GM15510 (cell line): ENCODE results near the gene OGDHL.

ENCODE experiments used
- POLR2A ChIP-seq: IDR thresholded peaks from 3 replicates; pipeline ENCODE4 v1.6.1; 2011; ENCODE audit warnings: borderline replicate concordance; ENCODE audit not compliant: insufficient read length; ENCODE audit errors: extremely low read depth

The OGDHL gene

GRCh38 chr10:49761201-49761788 is 828 bp downstream of the OGDHL start:
- no peak for TF ChIP-seq POLR2A

DNA sequence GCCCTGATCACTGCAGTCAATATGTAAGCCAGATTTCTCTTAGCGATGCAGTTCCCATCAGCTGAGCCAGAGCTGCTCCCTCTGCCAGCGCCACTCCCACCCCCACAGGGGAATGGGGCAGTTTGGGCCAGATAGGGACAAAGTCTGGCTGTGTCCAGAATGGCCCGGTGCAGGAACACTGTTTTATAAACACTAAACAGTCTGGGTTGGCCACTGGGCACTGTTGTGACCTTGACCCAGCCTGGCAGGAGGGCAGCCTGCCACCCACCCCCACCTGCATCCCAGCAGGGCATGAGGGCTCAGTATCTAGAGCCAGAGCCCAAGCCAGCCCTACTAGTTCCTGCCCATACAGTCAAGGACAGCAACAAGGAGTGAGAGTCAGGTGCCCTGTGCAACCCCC is 1.3 kb downstream of the OGDHL start:
- TF ChIP-seq POLR2A = no peak

- no peak for TF ChIP-seq POLR2A
Observed at GRCh38 chr10:49759787-49760551, 2.2 kb downstream of the OGDHL start.

DNA sequence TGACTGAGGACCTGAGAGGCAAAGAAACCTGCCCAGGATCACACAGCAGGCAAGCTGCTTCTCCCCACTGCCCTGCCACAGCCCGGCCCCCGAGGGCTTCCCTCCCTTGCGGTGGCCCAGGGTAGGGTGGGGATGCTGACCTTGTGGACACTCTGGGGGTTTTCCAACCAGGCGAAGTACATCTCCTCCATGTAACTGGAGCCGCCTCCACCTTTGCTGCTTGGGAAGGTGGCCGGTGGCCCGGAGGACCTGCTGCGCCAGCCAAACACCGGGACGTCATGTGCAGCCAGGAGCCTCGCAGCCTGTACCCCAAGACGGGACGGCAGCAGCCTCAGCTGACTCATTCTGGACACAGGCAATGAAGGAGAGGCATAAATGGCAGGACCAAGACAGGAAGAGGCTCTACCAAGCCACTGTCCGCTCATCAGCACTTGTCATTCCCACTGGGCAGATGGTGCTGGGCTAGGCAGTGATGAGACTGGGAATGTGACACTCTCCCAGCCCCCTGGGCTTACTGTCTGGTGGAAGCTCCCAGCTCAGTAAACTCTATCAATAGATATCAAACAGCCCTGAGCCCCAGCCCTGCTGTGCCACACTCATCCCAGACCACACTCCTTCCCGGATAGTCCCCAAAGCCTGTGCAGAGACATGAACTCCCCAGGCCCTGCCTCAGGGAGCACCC is 3.7 kb downstream of the OGDHL start:
- TF ChIP-seq POLR2A = no peak

- no peak for TF ChIP-seq POLR2A
Observed at GRCh38 chr10:49756641-49757040, 5.5 kb downstream of the OGDHL start.

GRCh38 chr10:49756031-49756430 is 6.1 kb downstream of the OGDHL start:
- no peak for TF ChIP-seq POLR2A

DNA sequence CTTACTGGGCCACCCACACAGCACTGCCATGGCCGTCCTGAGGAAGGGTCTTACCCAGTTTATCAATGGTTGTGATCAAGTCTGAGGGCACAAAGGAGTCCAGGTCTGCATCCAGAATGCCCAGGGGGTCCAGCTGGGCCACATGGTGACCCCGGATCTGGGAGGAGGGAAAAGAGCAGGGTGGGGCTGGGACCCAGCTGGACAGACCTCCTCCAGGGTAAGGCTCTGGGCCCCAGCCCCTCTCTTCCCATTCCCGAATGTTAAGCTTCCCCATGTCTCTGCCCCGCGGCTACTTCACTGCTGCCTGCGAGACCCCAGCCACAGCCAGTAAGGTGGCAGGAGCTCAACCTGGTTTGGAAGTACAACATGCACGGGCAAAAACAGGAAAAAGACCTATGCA is 9.5 kb downstream of the OGDHL start:
- TF ChIP-seq POLR2A = no peak

GRCh38 chr10:49751636-49752510 is 10.2 kb downstream of the OGDHL start:
- no peak for TF ChIP-seq POLR2A

- TF ChIP-seq POLR2A = no peak
Observed at GRCh38 chr10:49751216-49751615, 10.9 kb downstream of the OGDHL start.

DNA sequence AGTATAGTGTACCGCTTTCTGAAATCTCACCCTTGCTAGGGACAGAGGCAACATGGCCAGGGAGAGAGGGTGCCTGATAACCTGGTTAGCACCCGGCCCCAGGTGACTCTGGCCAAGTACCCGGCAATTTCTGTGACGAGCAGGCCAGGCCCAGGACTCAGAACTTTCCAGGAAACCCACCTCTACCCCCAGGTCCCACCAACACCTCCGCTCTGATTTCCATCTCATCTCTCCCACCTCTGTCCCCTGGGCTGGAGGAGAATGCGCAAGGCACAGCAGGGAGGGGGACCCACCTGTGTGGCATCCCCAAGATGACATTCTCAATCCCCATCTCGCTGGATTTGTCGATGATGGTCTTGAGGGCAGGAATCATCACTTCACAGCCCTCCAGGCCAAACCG is 11.6 kb downstream of the OGDHL start:
- no peak for TF ChIP-seq POLR2A

DNA sequence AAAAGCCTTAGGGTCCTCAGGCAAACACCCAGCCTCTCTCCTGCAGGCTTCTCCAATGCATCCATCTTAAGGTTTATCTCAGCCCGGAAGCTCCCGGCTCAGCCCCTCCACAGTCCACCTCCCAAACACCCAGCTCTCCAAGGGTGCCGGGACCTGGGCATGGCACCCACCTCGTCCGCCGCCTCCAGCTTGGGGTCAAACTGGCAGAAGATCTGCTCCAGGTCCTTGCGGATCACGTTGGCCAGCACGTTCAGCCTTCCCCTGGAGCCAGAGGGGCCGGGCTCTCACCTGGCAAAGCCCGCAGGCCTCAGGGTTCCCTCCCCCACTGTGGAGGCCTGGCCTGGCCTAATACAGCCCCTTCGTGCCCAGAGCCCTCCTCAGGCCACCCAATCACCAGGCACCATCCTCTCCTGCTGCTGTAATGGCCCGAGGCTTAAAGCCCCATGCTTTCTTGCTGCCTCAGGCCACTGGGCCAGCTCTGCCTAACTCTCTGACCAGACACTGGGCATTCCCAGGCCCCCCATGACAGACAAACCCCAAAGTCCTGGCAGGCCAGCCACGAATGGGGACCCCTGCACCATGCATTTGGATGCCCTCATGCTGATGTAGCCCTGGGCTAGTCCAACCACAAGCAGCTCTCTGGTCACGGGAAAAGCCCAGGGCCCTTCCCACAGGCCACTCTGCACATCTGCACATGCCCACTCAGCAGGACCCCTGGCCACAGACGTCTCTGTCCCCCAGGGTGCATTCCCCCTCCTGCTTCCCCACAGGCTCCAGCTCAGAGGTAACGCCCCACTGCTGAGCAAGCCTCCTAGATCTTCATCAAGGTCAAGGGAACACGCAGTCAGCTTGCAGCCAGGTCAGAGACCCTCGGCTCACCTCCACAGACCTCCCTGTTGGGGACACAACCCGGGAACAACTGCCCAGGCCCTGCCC is 12.3 kb downstream of the OGDHL start:
- TF ChIP-seq POLR2A = no peak

DNA sequence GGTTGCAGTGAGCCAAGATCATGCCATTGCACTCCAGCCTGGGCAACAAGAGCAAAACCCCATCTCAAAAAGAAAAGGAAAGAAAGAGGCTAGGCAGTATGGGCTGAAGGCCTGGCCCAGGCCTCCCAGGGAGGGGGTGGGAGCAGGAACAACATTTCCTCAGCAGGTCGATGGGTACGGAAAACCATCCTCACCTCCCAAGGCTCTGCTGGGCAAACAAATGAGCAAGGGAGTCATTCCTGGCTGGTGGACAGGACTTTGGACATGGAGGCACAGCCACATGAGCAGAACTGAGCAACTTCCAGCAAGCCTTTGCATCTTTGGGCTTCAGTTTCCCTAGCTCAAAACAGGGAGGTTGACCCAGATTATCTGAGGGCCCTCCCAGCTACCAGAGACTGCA is 13.0 kb downstream of the OGDHL start:
- TF ChIP-seq POLR2A = no peak

- no peak for TF ChIP-seq POLR2A
Observed at GRCh38 chr10:49748006-49748405, 14.1 kb downstream of the OGDHL start.

- TF ChIP-seq POLR2A = no peak
Observed at GRCh38 chr10:49747303-49747646, 14.8 kb downstream of the OGDHL start.

DNA sequence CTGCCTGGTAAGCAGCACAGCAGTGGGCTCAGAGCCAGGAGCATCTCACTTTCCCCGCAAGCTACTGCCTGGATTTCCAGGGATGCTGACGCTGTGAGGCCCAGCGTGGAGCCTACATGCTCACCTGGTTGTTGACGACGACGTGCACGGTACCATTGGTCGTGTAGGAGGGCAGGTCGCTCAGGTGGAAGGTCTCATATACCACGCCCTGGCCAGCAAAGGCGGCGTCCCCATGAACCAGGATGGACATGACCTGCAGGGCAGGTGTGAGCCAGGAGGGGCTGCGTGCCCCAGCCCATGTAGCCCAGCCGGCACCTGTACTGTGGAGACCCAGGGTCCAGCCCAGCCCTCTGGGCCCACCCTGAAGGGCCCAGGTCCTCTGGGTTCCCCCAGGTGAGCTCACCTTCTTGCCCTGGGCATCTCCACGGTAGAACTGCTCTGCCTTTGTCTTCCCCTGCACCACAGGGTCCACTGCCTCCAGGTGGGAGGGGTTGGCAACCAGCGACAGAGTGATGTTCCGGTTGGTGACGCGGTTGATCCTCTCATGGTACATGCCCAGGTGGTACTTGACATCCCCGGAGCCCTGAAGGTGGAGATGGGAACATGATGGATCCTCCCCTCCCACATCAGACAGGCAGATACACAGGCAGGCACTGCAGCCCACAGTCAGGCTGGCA is 15.4 kb downstream of the OGDHL start:
- TF ChIP-seq POLR2A = no peak
